SK-N-SH (cell line): ENCODE measurements around the gene NECTIN1. TPM values are rescaled to one million over a fixed set of nuclear protein-coding genes. Genes with fewer than 3 reads are reported as not detected.

Source experiments
- CTCF ChIA-PET: fragments of 300-600, 350-600 bp; formaldehyde crosslinking; extraction: SDS; loops from one replicate; lab custom pipeline; 2021; lab: Yijun Ruan, JAX
- POLR2A ChIA-PET: fragments of 350-600 bp; sonication (Branson Sonifier 250); formaldehyde crosslinking; extraction: SDS; loops from one replicate; lab custom pipeline; 2020; ENCODE audit warnings: antibody characterized with exemption, inconsistent platforms; lab: Yijun Ruan, JAX
- DNase-seq: peaks from one replicate; pipeline ENCODE4 v3.0.0; 2012
- H2AFZ ChIP-seq: fragments of 200-600 bp; sonication (generic); 2 replicates; pipeline ENCODE4 v1.8.1; 2016; ENCODE audit warnings: antibody characterized with exemption, mild to moderate bottlenecking, low read depth
- H3F3A ChIP-seq: fragments of 200-600 bp; sonication (generic); replicated peaks from 2 replicates; pipeline ENCODE3; 2016; ENCODE audit warnings: antibody characterized with exemption, mild to moderate bottlenecking; ENCODE audit not compliant: insufficient read depth
- H3K27ac ChIP-seq, 2 experiments: fragments of 200-500 bp in 1 of 2; fragments of 200-600 bp in 1 of 2; sonication (Bioruptor generic) in 1 of 2; sonication (generic), shearing (Covaris generic) in 1 of 2; 2 replicates each; pipeline versions ENCODE4 v1.5.1 to v1.6.1; 2014 to 2016; ENCODE audit warnings: low read depth in 2 of 2, inconsistent platforms in 1 of 2, low read length in 1 of 2, mild to moderate bottlenecking in 1 of 2, mixed read lengths in 1 of 2
- H3K27me3 ChIP-seq: fragments of 200-600 bp; sonication (generic), shearing (Covaris generic); 2 replicates; pipeline ENCODE4 v1.6.1; 2016; ENCODE audit warnings: mixed run types; ENCODE audit not compliant: insufficient read depth
- H3K36me3 ChIP-seq, 2 experiments: fragments of 200-500 bp in 1 of 2; fragments of 200-600 bp in 1 of 2; sonication (Bioruptor generic) in 1 of 2; sonication (generic) in 1 of 2; replicated peaks in 1 of 2; 2 replicates each; pipeline versions ENCODE3 to v1.5.1; 2014 to 2016; ENCODE audit warnings: low read length in 1 of 2, mild to moderate bottlenecking in 1 of 2; ENCODE audit not compliant: insufficient read depth in 2 of 2, control insufficient read depth in 1 of 2
- H3K4me1 ChIP-seq, 2 experiments: fragments of 200-500 bp in 1 of 2; fragments of 200-600 bp in 1 of 2; sonication (Bioruptor generic) in 1 of 2; sonication (generic), shearing (Covaris generic) in 1 of 2; 2 replicates each; pipeline versions ENCODE4 v1.5.1 to v1.6.1; 2014 to 2016; ENCODE audit warnings: low read depth in 1 of 2, low read length in 1 of 2, mixed run types in 1 of 2; ENCODE audit not compliant: insufficient read depth in 2 of 2, control insufficient read depth in 1 of 2
- H3K4me2 ChIP-seq: fragments of 200-600 bp; sonication (generic), shearing (Covaris generic); 2 replicates; pipeline ENCODE4 v1.6.1; 2017; ENCODE audit warnings: mixed run types
- H3K4me3 ChIP-seq, 2 experiments: fragments of 200-500 bp in 1 of 2; fragments of 200-600 bp in 1 of 2; sonication (Bioruptor generic) in 1 of 2; sonication (generic), shearing (Covaris generic) in 1 of 2; 2 replicates each; pipeline versions ENCODE4 v1.5.1 to v1.8.1; 2014 to 2016; ENCODE audit warnings: low read depth in 2 of 2, inconsistent platforms in 1 of 2, low read length in 1 of 2, mild to moderate bottlenecking in 1 of 2, mixed read lengths in 1 of 2, moderate library complexity in 1 of 2
- H3K79me2 ChIP-seq: fragments of 200-600 bp; sonication (generic); 2 replicates; pipeline ENCODE4 v1.8.1; 2017; ENCODE audit warnings: mild to moderate bottlenecking; ENCODE audit not compliant: insufficient read depth
- H3K9ac ChIP-seq: fragments of 200-600 bp; sonication (generic); 2 replicates; pipeline ENCODE4 v1.6.1; 2017; ENCODE audit warnings: mixed run types
- H3K9me2 ChIP-seq: fragments of 200-600 bp; sonication (generic); 2 replicates; pipeline ENCODE4 v1.6.1; 2017; ENCODE audit warnings: mixed run types
- H3K9me3 ChIP-seq: fragments of 200-600 bp; sonication (generic); 2 replicates; pipeline ENCODE4 v1.6.1; 2017; ENCODE audit warnings: mixed run types, mild to moderate bottlenecking, moderate library complexity
- H4K20me1 ChIP-seq: fragments of 200-600 bp; sonication (generic); 2 replicates; pipeline ENCODE4 v1.6.1; 2017; ENCODE audit warnings: mild to moderate bottlenecking, mixed run types; ENCODE audit not compliant: insufficient read depth
- CHD2 ChIP-seq: fragments of 150-350 bp; IDR thresholded peaks from 2 replicates; pipeline ENCODE4 v1.6.1; 2018; ENCODE audit warnings: low read length; ENCODE audit not compliant: partially characterized antibody
- EP300 ChIP-seq, 2 experiments: IDR thresholded peaks; 2 replicates each; pipeline versions ENCODE4 v1.4.0 to v1.6.1; 2012; ENCODE audit warnings: borderline replicate concordance in 1 of 2, low read depth in 1 of 2, low read length in 1 of 2
- EZH2phosphoT487 ChIP-seq: fragments of 200-600 bp; sonication (generic); IDR thresholded peaks from 2 replicates; pipeline ENCODE4 v1.6.1; 2017; ENCODE audit warnings: low read depth, mixed run types, mild to moderate bottlenecking, antibody characterized with exemption, moderate library complexity, borderline replicate concordance
- FOXJ3 ChIP-seq: sonication (generic); formaldehyde crosslinking; IDR thresholded peaks from 2 replicates; pipeline ENCODE4 v1.5.1; 2020; ENCODE audit warnings: mild to moderate bottlenecking, missing genetic modification reagents
- GATA2 ChIP-seq: sonication (generic); formaldehyde crosslinking; IDR thresholded peaks from 2 replicates; pipeline ENCODE4 v1.5.0; 2020; ENCODE audit warnings: mild to moderate bottlenecking, missing genetic modification reagents
- JUND ChIP-seq: IDR thresholded peaks from 2 replicates; pipeline ENCODE4 v1.4.0; 2012
- MEF2A ChIP-seq: IDR thresholded peaks from 2 replicates; pipeline ENCODE4 v1.4.0; 2012; ENCODE audit warnings: low read depth, borderline replicate concordance
- POLR2AphosphoS5 ChIP-seq: IDR thresholded peaks from 2 replicates; pipeline ENCODE4 v1.6.1; 2012; ENCODE audit warnings: low read depth, low read length
- RAD21 ChIP-seq: IDR thresholded peaks from 2 replicates; pipeline ENCODE4 v1.6.1; 2012; ENCODE audit warnings: mild to moderate bottlenecking, low read length
- REST ChIP-seq: IDR thresholded peaks from 2 replicates; pipeline ENCODE4 v1.6.1; 2012; ENCODE audit warnings: mild to moderate bottlenecking, low read depth, low read length, moderate library complexity
- RXRA ChIP-seq: IDR thresholded peaks from 2 replicates; pipeline ENCODE4 v1.4.0; 2012; ENCODE audit warnings: low read depth, mild to moderate bottlenecking, borderline replicate concordance
- TAF1 ChIP-seq: IDR thresholded peaks from 2 replicates; pipeline ENCODE4 v1.6.1; 2012; ENCODE audit warnings: low read depth, mild to moderate bottlenecking, low read length, moderate library complexity, borderline replicate concordance
- USF2 ChIP-seq: fragments of 150-350 bp; IDR thresholded peaks from 2 replicates; pipeline ENCODE4 v1.6.1; 2017; ENCODE audit warnings: antibody characterized with exemption, low read length, low read depth, borderline replicate concordance
- ZBTB33 ChIP-seq: IDR thresholded peaks from 2 replicates; pipeline ENCODE4 v1.4.0; 2012; ENCODE audit warnings: low read depth, borderline replicate concordance
- WGBS: methylation state at CpG from one replicate; pipeline ENCODE4 v1.1.6; 2017; ENCODE audit warnings: low lambda C conversion rate; 5-methylcytosine and 5-hydroxymethylcytosine counted together
- polyA plus RNA-seq, 3 experiments: library from polyadenylated mRNA; depleted of rRNA; stranded (reverse); fragments of >200 nt; gene quantifications; 2 replicates each; pipeline ENCODE4 v1.2.3, GENCODE V29; 2012

The NECTIN1 gene
- polyA plus RNA-seq, 1 of the 3 experiments (the other 2 are of a cell fraction) = 9.1 TPM

- TF ChIP-seq GATA2 (CRISPR knock-in tag) (no peak), EP300 (IDR thresholded peaks at IDR 0.05; ENCODE audit: borderline replicate concordance in 1 of 2, low read depth in 1 of 2, low read length in 1 of 2) (no peak), RXRA (no peak)
These were observed 62.9 kb downstream of the NECTIN1 start (continued) for GRCh38 chr11:119666061-119666460.

- no peaks in the 10 kb centered on the region for H4K20me1 ChIP-seq
- H3K4me1 ChIP-seq = peaks cover 0 to 5% of the 10 kb centered on the region in 2 experiments; a peak in 1 of 4 replicates
- no peaks in the 10 kb centered on the region for H3F3A ChIP-seq
- no peaks in the 10 kb centered on the region for H3K79me2 ChIP-seq
- ChIA-PET CTCF (interaction anchor here (0.9 to 7.9 kb wide), 14 partner anchors 23 to 638 kb away, joined by 3 to 76 read pairs (median 3); partner anchors contain the start of gene NECTIN1), POLR2A (no interaction called here)
- TF ChIP-seq RAD21 = no peak
- TF ChIP-seq ZBTB33 = no peak
- TF ChIP-seq USF2 = no peak
- TF ChIP-seq CHD2 = no peak
- no peak for TF ChIP-seq JUND
- TF ChIP-seq REST = no peak
- no peak for TF ChIP-seq POLR2AphosphoS5
- no peak for TF ChIP-seq TAF1
- TF ChIP-seq RXRA = no peak
- TF ChIP-seq EZH2phosphoT487 = no peak
- TF ChIP-seq FOXJ3 (CRISPR knock-in tag) = no peak
- no peak for TF ChIP-seq MEF2A
- H3K4me3 ChIP-seq = no peak overlapping the region
- H3K9ac ChIP-seq = no peak overlapping the region
- no peak overlapping the region for H3K4me2 ChIP-seq
- no peaks in the 10 kb centered on the region for H3K9me3 ChIP-seq
- WGBS = 93% methylated on average over 36 of the region's 44 CpGs
- H3K9me2 ChIP-seq = no peaks in the 10 kb centered on the region
- no peaks in the 10 kb centered on the region for H3K36me3 ChIP-seq
- no peak overlapping the region for H3K27ac ChIP-seq
- no peak overlapping the region for H2AFZ ChIP-seq
- no peak for DNase-seq
- no peaks in the 10 kb centered on the region for H3K27me3 ChIP-seq
These were observed 64.1 kb downstream of the NECTIN1 start for GRCh38 chr11:119664701-119665420.
